HEK293 (cell line): ENCODE measurements around the gene PTMA.

Source experiments
- CTCF ChIA-PET: fragments of 350-600 bp; formaldehyde crosslinking; extraction: SDS; loops from one replicate; lab custom pipeline; 2021; ENCODE audit warnings: antibody characterized with exemption; lab: Yijun Ruan, JAX
- POLR2A ChIA-PET: fragments of 300-600 bp; formaldehyde crosslinking; extraction: SDS; loops from one replicate; lab custom pipeline; 2020; ENCODE audit warnings: antibody characterized with exemption, inconsistent platforms; lab: Yijun Ruan, JAX
- H3K27ac ChIP-seq: fragments of 200-500 bp; sonication (Bioruptor generic); 2 replicates; pipeline ENCODE4 v1.5.1; 2014; ENCODE audit warnings: low read depth, low read length, control low read depth, inconsistent platforms; ENCODE audit errors: extremely low read depth
- H3K36me3 ChIP-seq, 2 experiments: fragments of 200-500 bp in 1 of 2; sonication (Bioruptor generic) in 1 of 2; 1 replicate in 1 of 2; 2 replicates in 1 of 2; pipeline ENCODE4 v1.5.1; 2014 to 2017; ENCODE audit warnings: inconsistent platforms in 2 of 2, low read length in 2 of 2; ENCODE audit not compliant: control insufficient read depth in 2 of 2, insufficient read depth in 1 of 2
- H3K4me1 ChIP-seq: fragments of 200-500 bp; sonication (Bioruptor generic); 2 replicates; pipeline ENCODE4 v1.5.1; 2014; ENCODE audit warnings: mild to moderate bottlenecking, low read length, inconsistent platforms; ENCODE audit not compliant: control insufficient read depth, insufficient read depth
- H3K4me3 ChIP-seq: 2 replicates; pipeline ENCODE4 v1.5.1; 2011; ENCODE audit warnings: low read depth, mild to moderate bottlenecking, control low read depth, low read length, moderate library complexity
- H3K9me3 ChIP-seq: fragments of 200-500 bp; sonication (Bioruptor generic); 2 replicates; pipeline ENCODE4 v1.5.1; 2014; ENCODE audit warnings: low read depth, low read length, inconsistent platforms; ENCODE audit not compliant: control insufficient read depth, insufficient read depth
- BCL6B ChIP-seq: fragments of 450-650 bp; formaldehyde crosslinking; IDR thresholded peaks from 2 replicates; pipeline ENCODE4 v1.5.1; 2017; ENCODE audit warnings: missing biosample characterization, missing genetic modification characterization
- EGR2 ChIP-seq: fragments of 450-650 bp; formaldehyde crosslinking; IDR thresholded peaks from 2 replicates; pipeline ENCODE4 v1.5.1; 2016; ENCODE audit warnings: low read depth, missing biosample characterization, missing genetic modification characterization
- SETDB1 ChIP-seq: IDR thresholded peaks from one replicate; pipeline ENCODE4 v1.6.1; 2017; ENCODE audit warnings: mild to moderate bottlenecking, low read length, moderate library complexity, mixed read lengths; ENCODE audit not compliant: insufficient read length
- YY1 ChIP-seq: fragments of 450-650 bp; formaldehyde crosslinking; IDR thresholded peaks from 2 replicates; pipeline ENCODE4 v1.5.1; 2018; ENCODE audit warnings: missing biosample characterization, missing genetic modification characterization
- YY2 ChIP-seq: fragments of 450-650 bp; formaldehyde crosslinking; IDR thresholded peaks from 2 replicates; pipeline ENCODE4 v1.5.1; 2016; ENCODE audit warnings: missing biosample characterization, missing genetic modification characterization
- ZEB2 ChIP-seq: fragments of 450-650 bp; formaldehyde crosslinking; IDR thresholded peaks from 2 replicates; pipeline ENCODE4 v1.5.1; 2016; ENCODE audit warnings: missing biosample characterization, missing genetic modification characterization
- ZFP69B ChIP-seq: fragments of 450-650 bp; formaldehyde crosslinking; IDR thresholded peaks from 2 replicates; pipeline ENCODE4 v1.5.1; 2016; ENCODE audit warnings: missing biosample characterization, missing genetic modification characterization
- ZNF114 ChIP-seq: fragments of 450-650 bp; formaldehyde crosslinking; IDR thresholded peaks from 2 replicates; pipeline ENCODE4 v1.5.0; 2017; ENCODE audit warnings: missing biosample characterization, missing genetic modification characterization
- ZNF133 ChIP-seq: fragments of 450-650 bp; formaldehyde crosslinking; IDR thresholded peaks from 2 replicates; pipeline ENCODE4 v1.5.1; 2016; ENCODE audit warnings: missing biosample characterization, missing genetic modification characterization
- ZNF350 ChIP-seq: fragments of 450-650 bp; formaldehyde crosslinking; IDR thresholded peaks from 2 replicates; pipeline ENCODE4 v1.5.0; 2017; ENCODE audit warnings: missing biosample characterization, mild to moderate bottlenecking, missing genetic modification characterization
- ZNF544 ChIP-seq: fragments of 450-650 bp; formaldehyde crosslinking; IDR thresholded peaks from 2 replicates; pipeline ENCODE4 v1.5.0; 2017; ENCODE audit warnings: missing biosample characterization, missing genetic modification characterization
- ZNF664 ChIP-seq: fragments of 450-650 bp; formaldehyde crosslinking; IDR thresholded peaks from 2 replicates; pipeline ENCODE4 v1.5.1; 2016; ENCODE audit warnings: missing biosample characterization, missing genetic modification characterization
- ZNF701 ChIP-seq: fragments of 450-650 bp; formaldehyde crosslinking; IDR thresholded peaks from 2 replicates; pipeline ENCODE4 v1.5.1; 2016; ENCODE audit warnings: missing biosample characterization, missing genetic modification characterization
- ZNF785 ChIP-seq: fragments of 450-650 bp; formaldehyde crosslinking; IDR thresholded peaks from 2 replicates; pipeline ENCODE4 v1.5.1; 2016; ENCODE audit warnings: missing biosample characterization, missing genetic modification characterization
- ZXDB ChIP-seq: fragments of 450-650 bp; formaldehyde crosslinking; IDR thresholded peaks from 2 replicates; pipeline ENCODE4 v1.5.1; 2016; ENCODE audit warnings: missing biosample characterization, missing genetic modification characterization
- TF ChIP-seq, protein P1 (sequence below): fragments of 450-650 bp; formaldehyde crosslinking; IDR thresholded peaks from 2 replicates; pipeline ENCODE4 v1.5.1; 2016; ENCODE audit warnings: missing biosample characterization, missing genetic modification characterization
- TF ChIP-seq, protein P2 (sequence below): fragments of 450-650 bp; formaldehyde crosslinking; IDR thresholded peaks from 2 replicates; pipeline ENCODE4 v1.5.1; 2017; ENCODE audit warnings: missing biosample characterization, mild to moderate bottlenecking, missing genetic modification characterization, moderate library complexity
- TF ChIP-seq, protein P3 (sequence below): fragments of 450-650 bp; formaldehyde crosslinking; IDR thresholded peaks from 2 replicates; pipeline ENCODE4 v1.5.1; 2016; ENCODE audit warnings: missing biosample characterization, missing genetic modification characterization, borderline replicate concordance

The PTMA gene

DNA sequence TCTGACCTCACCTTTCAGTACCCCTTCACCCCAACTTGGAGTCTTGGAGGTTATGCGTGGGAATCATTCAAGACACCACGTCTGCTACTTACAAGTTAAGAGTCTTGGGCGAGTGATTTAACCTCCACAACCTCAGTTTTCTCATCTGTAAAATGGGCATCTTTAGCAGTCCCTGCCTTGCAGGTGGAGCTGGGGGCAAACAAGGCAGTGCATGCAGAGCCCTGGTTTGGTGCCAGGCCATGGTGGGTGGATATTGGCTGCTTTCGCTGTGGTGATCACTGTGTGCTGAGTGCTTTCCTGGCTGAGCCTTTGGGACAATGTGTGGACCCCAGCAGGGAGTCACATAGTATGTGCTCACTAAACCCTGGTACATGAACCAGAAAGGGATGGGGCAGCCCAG is 20.4 kb upstream of the PTMA start:
- H3K4me1 ChIP-seq: no peaks in the 10 kb centered on the region
- CTCF ChIA-PET: interaction anchor here (0.6 to 11.4 kb wide), 10 partner anchors 9 to 112 kb away, joined by 3 to 85 read pairs (median 5); no protein-coding TSS in a partner anchor
- TF ChIP-seq ZXDB: no peak
- no peak for TF ChIP-seq ZNF785 (tag by site-specific recombination)
- TF ChIP-seq ZNF664: peak; percentile 94
- no peak for TF ChIP-seq BCL6B (tag by site-specific recombination)
- H3K4me3 ChIP-seq: no peak overlapping the region
- POLR2A ChIA-PET: interaction anchor here (0.8 to 1.2 kb wide), 2 partner anchors 19 to 20 kb away, joined by 3 to 8 read pairs; partner anchors contain the start of gene PTMA
- H3K27ac ChIP-seq: no peak overlapping the region
- H3K9me3 ChIP-seq: no peaks in the 10 kb centered on the region
- no peaks in the 10 kb centered on the region for H3K36me3 ChIP-seq

GRCh38 chr2:231688719-231689118 is 19.6 kb upstream of the PTMA start:
- H3K9me3 ChIP-seq: no peaks in the 10 kb centered on the region
- TF ChIP-seq ZEB2 (tag by site-specific recombination): no peak
- no peak for TF ChIP-seq ZFP69B (tag by site-specific recombination)
- no peak for TF ChIP-seq ZNF114 (tag by site-specific recombination)
- TF ChIP-seq, protein P1, sequence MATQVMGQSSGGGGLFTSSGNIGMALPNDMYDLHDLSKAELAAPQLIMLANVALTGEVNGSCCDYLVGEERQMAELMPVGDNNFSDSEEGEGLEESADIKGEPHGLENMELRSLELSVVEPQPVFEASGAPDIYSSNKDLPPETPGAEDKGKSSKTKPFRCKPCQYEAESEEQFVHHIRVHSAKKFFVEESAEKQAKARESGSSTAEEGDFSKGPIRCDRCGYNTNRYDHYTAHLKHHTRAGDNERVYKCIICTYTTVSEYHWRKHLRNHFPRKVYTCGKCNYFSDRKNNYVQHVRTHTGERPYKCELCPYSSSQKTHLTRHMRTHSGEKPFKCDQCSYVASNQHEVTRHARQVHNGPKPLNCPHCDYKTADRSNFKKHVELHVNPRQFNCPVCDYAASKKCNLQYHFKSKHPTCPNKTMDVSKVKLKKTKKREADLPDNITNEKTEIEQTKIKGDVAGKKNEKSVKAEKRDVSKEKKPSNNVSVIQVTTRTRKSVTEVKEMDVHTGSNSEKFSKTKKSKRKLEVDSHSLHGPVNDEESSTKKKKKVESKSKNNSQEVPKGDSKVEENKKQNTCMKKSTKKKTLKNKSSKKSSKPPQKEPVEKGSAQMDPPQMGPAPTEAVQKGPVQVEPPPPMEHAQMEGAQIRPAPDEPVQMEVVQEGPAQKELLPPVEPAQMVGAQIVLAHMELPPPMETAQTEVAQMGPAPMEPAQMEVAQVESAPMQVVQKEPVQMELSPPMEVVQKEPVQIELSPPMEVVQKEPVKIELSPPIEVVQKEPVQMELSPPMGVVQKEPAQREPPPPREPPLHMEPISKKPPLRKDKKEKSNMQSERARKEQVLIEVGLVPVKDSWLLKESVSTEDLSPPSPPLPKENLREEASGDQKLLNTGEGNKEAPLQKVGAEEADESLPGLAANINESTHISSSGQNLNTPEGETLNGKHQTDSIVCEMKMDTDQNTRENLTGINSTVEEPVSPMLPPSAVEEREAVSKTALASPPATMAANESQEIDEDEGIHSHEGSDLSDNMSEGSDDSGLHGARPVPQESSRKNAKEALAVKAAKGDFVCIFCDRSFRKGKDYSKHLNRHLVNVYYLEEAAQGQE (tag by site-specific recombination): no peak
- TF ChIP-seq ZNF701: no peak
- TF ChIP-seq, all 188 proteins: peak for 0
- H3K36me3 ChIP-seq: no peaks in the 10 kb centered on the region
- H3K27ac ChIP-seq: no peak overlapping the region
- no peaks in the 10 kb centered on the region for H3K4me1 ChIP-seq
- ChIA-PET POLR2A (interaction anchor here (0.8 kb wide), 1 partner anchor 18 kb away, joined by 3 read pairs; no protein-coding TSS in a partner anchor), CTCF (interaction anchor here (0.6 to 11.4 kb wide), 4 partner anchors 9 to 27 kb away, joined by 3 to 85 read pairs (median 22); no protein-coding TSS in a partner anchor)
- H3K4me3 ChIP-seq: no peak overlapping the region

DNA sequence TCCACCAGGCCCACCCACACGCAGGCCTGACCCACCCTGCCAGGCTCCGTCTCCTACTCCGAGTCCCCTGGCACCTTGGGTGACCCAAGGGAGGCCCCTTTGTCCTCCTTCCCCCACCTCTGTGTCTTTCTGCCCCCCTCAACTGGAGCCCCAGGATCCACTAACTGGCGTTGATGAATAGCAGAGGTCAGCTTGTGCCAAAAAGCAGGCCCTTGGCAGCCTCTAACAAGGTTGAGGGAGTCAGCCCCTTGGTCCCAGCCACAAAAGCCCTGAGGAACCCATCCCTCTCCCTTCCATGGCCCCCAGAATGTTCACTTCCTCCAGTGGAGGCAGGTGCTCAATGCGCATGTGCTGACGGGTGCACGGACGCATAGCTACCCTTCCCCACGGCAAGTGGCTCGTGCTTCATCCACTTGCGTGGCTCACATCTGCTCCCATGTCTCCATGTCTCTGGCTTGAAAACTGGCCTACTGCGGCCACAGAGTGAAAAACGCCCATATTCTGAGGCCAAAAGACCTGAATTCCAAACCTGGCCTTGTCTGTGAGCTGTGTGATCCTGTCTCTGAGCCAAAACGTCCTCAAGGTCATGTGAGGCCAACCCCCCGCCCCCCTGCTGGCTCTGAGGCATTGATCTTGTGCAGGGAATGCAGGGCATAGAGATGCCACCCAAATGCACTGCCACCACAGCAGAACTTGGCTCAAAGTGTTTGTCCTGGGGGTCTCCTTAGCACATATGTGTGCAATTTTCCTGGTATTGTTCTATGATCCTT is 19.0 kb upstream of the PTMA start:
- POLR2A ChIA-PET: interaction anchor here (0.6 to 1.7 kb wide), 2 partner anchors 17 to 122 kb away, joined by 3 to 4 read pairs; no protein-coding TSS in a partner anchor
- TF ChIP-seq SETDB1: no peak
- TF ChIP-seq, protein P2, sequence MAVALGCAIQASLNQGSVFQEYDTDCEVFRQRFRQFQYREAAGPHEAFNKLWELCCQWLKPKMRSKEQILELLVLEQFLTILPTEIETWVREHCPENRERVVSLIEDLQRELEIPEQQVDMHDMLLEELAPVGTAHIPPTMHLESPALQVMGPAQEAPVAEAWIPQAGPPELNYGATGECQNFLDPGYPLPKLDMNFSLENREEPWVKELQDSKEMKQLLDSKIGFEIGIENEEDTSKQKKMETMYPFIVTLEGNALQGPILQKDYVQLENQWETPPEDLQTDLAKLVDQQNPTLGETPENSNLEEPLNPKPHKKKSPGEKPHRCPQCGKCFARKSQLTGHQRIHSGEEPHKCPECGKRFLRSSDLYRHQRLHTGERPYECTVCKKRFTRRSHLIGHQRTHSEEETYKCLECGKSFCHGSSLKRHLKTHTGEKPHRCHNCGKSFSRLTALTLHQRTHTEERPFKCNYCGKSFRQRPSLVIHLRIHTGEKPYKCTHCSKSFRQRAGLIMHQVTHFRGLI (tag by site-specific recombination): no peak
- TF ChIP-seq YY2: no peak
- TF ChIP-seq YY1: no peak
- TF ChIP-seq, protein P3, sequence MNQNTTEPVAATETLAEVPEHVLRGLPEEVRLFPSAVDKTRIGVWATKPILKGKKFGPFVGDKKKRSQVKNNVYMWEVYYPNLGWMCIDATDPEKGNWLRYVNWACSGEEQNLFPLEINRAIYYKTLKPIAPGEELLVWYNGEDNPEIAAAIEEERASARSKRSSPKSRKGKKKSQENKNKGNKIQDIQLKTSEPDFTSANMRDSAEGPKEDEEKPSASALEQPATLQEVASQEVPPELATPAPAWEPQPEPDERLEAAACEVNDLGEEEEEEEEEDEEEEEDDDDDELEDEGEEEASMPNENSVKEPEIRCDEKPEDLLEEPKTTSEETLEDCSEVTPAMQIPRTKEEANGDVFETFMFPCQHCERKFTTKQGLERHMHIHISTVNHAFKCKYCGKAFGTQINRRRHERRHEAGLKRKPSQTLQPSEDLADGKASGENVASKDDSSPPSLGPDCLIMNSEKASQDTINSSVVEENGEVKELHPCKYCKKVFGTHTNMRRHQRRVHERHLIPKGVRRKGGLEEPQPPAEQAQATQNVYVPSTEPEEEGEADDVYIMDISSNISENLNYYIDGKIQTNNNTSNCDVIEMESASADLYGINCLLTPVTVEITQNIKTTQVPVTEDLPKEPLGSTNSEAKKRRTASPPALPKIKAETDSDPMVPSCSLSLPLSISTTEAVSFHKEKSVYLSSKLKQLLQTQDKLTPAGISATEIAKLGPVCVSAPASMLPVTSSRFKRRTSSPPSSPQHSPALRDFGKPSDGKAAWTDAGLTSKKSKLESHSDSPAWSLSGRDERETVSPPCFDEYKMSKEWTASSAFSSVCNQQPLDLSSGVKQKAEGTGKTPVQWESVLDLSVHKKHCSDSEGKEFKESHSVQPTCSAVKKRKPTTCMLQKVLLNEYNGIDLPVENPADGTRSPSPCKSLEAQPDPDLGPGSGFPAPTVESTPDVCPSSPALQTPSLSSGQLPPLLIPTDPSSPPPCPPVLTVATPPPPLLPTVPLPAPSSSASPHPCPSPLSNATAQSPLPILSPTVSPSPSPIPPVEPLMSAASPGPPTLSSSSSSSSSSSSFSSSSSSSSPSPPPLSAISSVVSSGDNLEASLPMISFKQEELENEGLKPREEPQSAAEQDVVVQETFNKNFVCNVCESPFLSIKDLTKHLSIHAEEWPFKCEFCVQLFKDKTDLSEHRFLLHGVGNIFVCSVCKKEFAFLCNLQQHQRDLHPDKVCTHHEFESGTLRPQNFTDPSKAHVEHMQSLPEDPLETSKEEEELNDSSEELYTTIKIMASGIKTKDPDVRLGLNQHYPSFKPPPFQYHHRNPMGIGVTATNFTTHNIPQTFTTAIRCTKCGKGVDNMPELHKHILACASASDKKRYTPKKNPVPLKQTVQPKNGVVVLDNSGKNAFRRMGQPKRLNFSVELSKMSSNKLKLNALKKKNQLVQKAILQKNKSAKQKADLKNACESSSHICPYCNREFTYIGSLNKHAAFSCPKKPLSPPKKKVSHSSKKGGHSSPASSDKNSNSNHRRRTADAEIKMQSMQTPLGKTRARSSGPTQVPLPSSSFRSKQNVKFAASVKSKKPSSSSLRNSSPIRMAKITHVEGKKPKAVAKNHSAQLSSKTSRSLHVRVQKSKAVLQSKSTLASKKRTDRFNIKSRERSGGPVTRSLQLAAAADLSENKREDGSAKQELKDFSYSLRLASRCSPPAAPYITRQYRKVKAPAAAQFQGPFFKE: no peak
- no peak for TF ChIP-seq ZNF544 (tag by site-specific recombination)
- TF ChIP-seq ZNF350 (tag by site-specific recombination): no peak
- TF ChIP-seq ZNF133 (tag by site-specific recombination): no peak
- TF ChIP-seq EGR2 (tag by site-specific recombination): no peak

More for the DNA sequence above, 19.0 kb upstream of the PTMA start:
- Histone ChIP-seq H3K4me3 (no peak overlapping the region), H3K27ac (no peak overlapping the region), H3K9me3 (no peaks in the 10 kb centered on the region), H3K4me1 (no peaks in the 10 kb centered on the region), H3K36me3 (no peaks in the 10 kb centered on the region)
- CTCF ChIA-PET: interaction anchor here (0.6 to 11.4 kb wide), 4 partner anchors 8 to 26 kb away, joined by 3 to 85 read pairs (median 10); no protein-coding TSS in a partner anchor
